Coronary artery (tissue), 2 donors: ENCODE results near the gene PSMG4.

ENCODE experiments used
- DNase-seq: peaks from one replicate; pipeline ENCODE4 v3.0.0-alpha.2; 2017; ENCODE audit warnings: low spot score
- H3K27ac ChIP-seq, 2 donors: fragments of 200-600 bp; sonication (generic); one replicate each; pipeline ENCODE4 v1.5.1; 2016 to 2019
- H3K4me3 ChIP-seq: fragments of 200-600 bp; sonication (generic); 2 replicates; pipeline ENCODE4 v1.5.1; 2016; ENCODE audit warnings: mild to moderate bottlenecking, moderate library complexity
- CTCF ChIP-seq: fragments of 200-600 bp; sonication (generic); IDR thresholded peaks from one replicate; pipeline ENCODE4 v1.5.1; 2019; ENCODE audit warnings: antibody characterized with exemption

PSMG4 gene

GRCh38 chr6:3277251-3277650 is 18.5 kb downstream of the PSMG4 start:
- Histone ChIP-seq H3K4me3 (no peak overlapping the region), H3K27ac (no peak overlapping the region)
- TF ChIP-seq CTCF = no peak
- DNase-seq = no peak

GRCh38 chr6:3277851-3278416 is 19.2 kb downstream of the PSMG4 start:
- DNase-seq = no peak
- no peak for TF ChIP-seq CTCF
- Histone ChIP-seq H3K4me3 (no peak overlapping the region), H3K27ac (no peak overlapping the region)

- no peak overlapping the region for H3K27ac ChIP-seq
- no peak overlapping the region for H3K4me3 ChIP-seq
- no peak for TF ChIP-seq CTCF
Measured at GRCh38 chr6:3278691-3279090, 19.9 kb downstream of the PSMG4 start.

GRCh38 chr6:3280091-3280490 is 21.3 kb downstream of the PSMG4 start:
- Histone ChIP-seq H3K4me3 (no peak overlapping the region), H3K27ac (no peak overlapping the region)
- no peak for TF ChIP-seq CTCF
- DNase-seq = no peak

More at GRCh38 chr6:3278691-3279090, 19.9 kb downstream of the PSMG4 start:
- DNase-seq = no peak

- H3K27ac ChIP-seq = peak overlapping the region in 1 of 2 donors; percentile 80
- DNase-seq = no peak
- no peak overlapping the region for H3K4me3 ChIP-seq
- TF ChIP-seq CTCF = no peak
Measured at GRCh38 chr6:3280866-3281465, 22.2 kb downstream of the PSMG4 start.

- no peak for DNase-seq
- H3K27ac ChIP-seq = peak overlapping the region in 1 of 2 donors; percentile 80
Measured at GRCh38 chr6:3281631-3282475, 23.1 kb downstream of the PSMG4 start.

More at GRCh38 chr6:3281631-3282475, 23.1 kb downstream of the PSMG4 start:
- no peak for TF ChIP-seq CTCF
- H3K4me3 ChIP-seq = no peak overlapping the region
